GM12801 (cell line): ENCODE results near the gene PPIL4.

Source experiments
- CTCF ChIP-seq: IDR thresholded peaks from one replicate; pipeline ENCODE4 v1.5.1; 2011; ENCODE audit warnings: control low read depth; ENCODE audit not compliant: insufficient read length; ENCODE audit errors: extremely low read depth

The PPIL4 gene

GRCh38 chr6:149458806-149459205 is 87.0 kb downstream of the PPIL4 start:
- TF ChIP-seq CTCF: no peak

GRCh38 chr6:149458196-149458595 is 87.6 kb downstream of the PPIL4 start:
- TF ChIP-seq CTCF: no peak

DNA sequence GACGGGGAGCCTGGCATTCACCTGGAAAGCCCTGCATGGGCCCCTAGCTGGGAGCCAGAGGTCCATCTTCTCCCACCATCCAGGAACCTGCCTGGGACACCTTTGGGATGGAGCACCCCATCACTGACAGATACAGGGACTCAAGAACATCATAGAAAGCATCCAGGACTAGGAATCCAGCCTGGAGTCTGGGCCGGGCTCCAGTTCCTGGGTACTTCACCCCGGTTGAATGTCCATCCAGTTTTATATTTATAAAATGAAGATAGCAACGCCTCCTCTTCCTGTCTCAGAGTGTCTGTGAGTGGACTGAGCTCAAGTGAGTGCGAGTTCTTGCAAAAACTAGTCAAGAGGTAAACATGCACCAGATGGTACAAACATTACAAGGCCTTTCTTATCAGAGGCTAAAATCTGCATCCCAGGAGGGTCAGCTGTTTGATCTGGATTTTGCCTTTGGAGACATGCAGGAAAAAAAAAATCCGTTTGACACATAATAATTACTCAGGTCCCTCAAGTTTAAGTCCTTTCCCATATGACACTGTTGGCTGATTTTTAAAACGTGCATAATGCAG is 88.4 kb downstream of the PPIL4 start:
- TF ChIP-seq CTCF: no peak

- no peak for TF ChIP-seq CTCF
Measured at GRCh38 chr6:149456311-149457021, 89.4 kb downstream of the PPIL4 start.

DNA sequence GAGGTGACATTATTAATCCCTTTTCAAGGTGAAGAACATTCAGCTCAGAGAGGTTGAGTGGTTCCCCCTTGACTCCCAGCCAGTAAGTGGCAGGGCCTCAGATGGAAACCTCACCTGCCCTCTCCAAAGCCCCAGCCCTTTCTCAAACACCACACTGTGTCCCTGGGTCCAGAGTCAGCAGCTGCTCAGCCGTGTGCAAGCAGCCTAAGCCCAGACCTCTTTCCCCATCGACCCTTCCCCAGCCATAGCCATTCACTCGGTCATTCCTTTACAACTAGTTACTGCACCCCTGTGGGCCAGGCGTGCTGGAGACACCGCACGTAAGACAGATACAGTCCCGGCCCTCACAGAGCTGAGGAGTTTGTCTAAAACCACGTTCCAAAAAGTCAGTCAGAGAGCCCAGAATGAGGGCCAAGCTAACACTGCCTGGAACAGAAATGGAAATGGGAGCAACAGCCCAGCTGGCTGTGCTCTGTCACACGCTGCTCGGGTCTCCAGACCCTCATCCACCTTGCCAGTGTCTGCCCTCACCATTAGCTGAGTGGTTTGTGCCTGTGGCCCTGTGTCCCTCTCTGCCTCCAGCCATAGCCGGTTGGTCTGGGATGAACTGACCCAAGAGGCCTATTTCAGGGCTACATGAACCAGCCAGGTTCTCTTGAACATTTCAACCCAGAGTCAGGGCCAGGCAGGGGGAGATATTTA is 90.7 kb downstream of the PPIL4 start:
- TF ChIP-seq CTCF: no peak
